CD4-positive, CD25-positive, alpha-beta regulatory T cell (primary cell): ENCODE results near the gene NR5A1. TPM values are rescaled to one million over a fixed set of nuclear protein-coding genes. Genes with fewer than 3 reads are reported as not detected.

Experiments used
- ATAC-seq, 2 donors: fragments of 150-1000 bp; cut with Tn5 transposase; one replicate each; pipeline ENCODE4 v1.10.0; 2021; ENCODE audit warnings: low read depth in 2 of 2, moderate number of reproducible peaks in 2 of 2, moderate library complexity in 1 of 2
- DNase-seq, 3 donors: peaks; one replicate each; pipeline versions ENCODE4 v3.0.0 to v3.0.0-alpha.2; 2012 to 2022; ENCODE audit warnings: mixed read lengths in 1 of 3
- H3K27ac ChIP-seq: one replicate; pipeline ENCODE4 v1.7.0; 2013; ENCODE audit warnings: mild to moderate bottlenecking, low read length; ENCODE audit not compliant: insufficient read depth, poor library complexity, severe bottlenecking
- H3K27me3 ChIP-seq: one replicate; pipeline ENCODE4 v1.7.0; 2013; ENCODE audit warnings: low read length; ENCODE audit not compliant: control insufficient read depth, insufficient read depth
- H3K36me3 ChIP-seq: one replicate; pipeline ENCODE4 v1.7.0; 2013; ENCODE audit warnings: mild to moderate bottlenecking, low read length, moderate library complexity; ENCODE audit not compliant: control insufficient read depth, insufficient read depth
- H3K4me1 ChIP-seq: 2 replicates; pipeline ENCODE4 v1.7.0; 2013; ENCODE audit warnings: mild to moderate bottlenecking, low read length; ENCODE audit not compliant: insufficient read depth, control insufficient read depth, poor library complexity, severe bottlenecking
- H3K4me3 ChIP-seq: one replicate; pipeline ENCODE4 v1.7.0; 2013; ENCODE audit warnings: low read depth, mild to moderate bottlenecking, low read length, moderate library complexity
- H3K9me3 ChIP-seq, 2 experiments: 1 replicate in 1 of 2; 2 replicates in 1 of 2; pipeline ENCODE4 v1.7.0; 2013; ENCODE audit warnings: low read length in 2 of 2, mild to moderate bottlenecking in 1 of 2, moderate library complexity in 1 of 2; ENCODE audit not compliant: control insufficient read depth in 2 of 2
- H3K27ac Mint-ChIP-seq, 3 donors: one replicate each; pipeline ENCODE4 v1.8.0; 2020 to 2022; ENCODE audit warnings: mild to moderate bottlenecking in 3 of 3, mixed read lengths in 3 of 3, moderate library complexity in 2 of 3
- H3K27me3 Mint-ChIP-seq: one replicate; pipeline ENCODE4 v1.8.0; 2022; ENCODE audit warnings: mild to moderate bottlenecking, mixed read lengths
- H3K36me3 Mint-ChIP-seq: one replicate; pipeline ENCODE4 v1.8.0; 2020; ENCODE audit warnings: mixed read lengths
- H3K4me1 Mint-ChIP-seq, 4 donors: one replicate each; pipeline ENCODE4 v1.8.0; 2020 to 2022; ENCODE audit warnings: mixed read lengths in 4 of 4, mild to moderate bottlenecking in 1 of 4
- H3K4me3 Mint-ChIP-seq, 4 donors: one replicate each; pipeline ENCODE4 v1.8.0; 2020 to 2022; ENCODE audit warnings: mild to moderate bottlenecking in 4 of 4, mixed read lengths in 4 of 4, moderate library complexity in 3 of 4
- H3K9me3 Mint-ChIP-seq, 7 donors: one replicate each; pipeline ENCODE4 v1.8.0; 2020 to 2022; ENCODE audit warnings: mixed read lengths in 7 of 7, mild to moderate bottlenecking in 3 of 7, moderate library complexity in 2 of 7
- polyA plus RNA-seq, 4 donors: library from polyadenylated mRNA; unstranded; fragments of 300-500 nt; fragmentation: Illumina TruSeq; gene quantifications; one replicate each; pipeline ENCODE4 v1.2.3, GENCODE V29; 2021
- total RNA-seq: library from RNA; stranded (reverse); gene quantifications from one replicate; pipeline ENCODE4 v1.2.3, GENCODE V29; 2022

NR5A1 gene
- total and polyA plus RNA-seq, 5 donors from 2014 or later: not detected

DNA sequence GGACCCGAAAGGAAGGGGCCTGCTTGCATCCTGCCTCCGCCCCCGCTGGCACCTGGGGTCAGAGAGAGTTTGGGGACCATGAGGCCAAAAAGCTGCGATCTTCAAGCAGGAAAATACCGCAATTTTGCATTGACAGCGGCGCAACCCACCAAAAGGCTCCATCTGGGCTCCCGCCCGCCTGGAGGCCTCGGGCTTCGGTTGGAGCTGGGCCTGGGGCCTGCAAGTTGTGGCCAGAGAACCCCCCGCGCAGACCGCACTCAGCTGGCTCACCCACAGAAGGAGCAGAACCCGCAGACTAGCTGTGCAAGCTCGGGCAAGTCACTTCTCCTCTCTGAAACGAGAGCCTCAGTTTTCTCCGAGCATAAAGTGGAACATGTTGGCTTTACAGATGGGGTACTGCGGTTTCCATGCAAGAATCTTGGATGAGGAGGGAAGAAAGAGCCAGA is 1.3 kb downstream of the NR5A1 start:
- no peak overlapping the region for H3K4me3 ChIP-seq
- no peak overlapping the region for H3K4me3 Mint-ChIP-seq
- H3K4me1 ChIP-seq: peaks cover 4% of the 10 kb centered on the region
- no peak for ATAC-seq
- H3K27ac Mint-ChIP-seq: no peak overlapping the region
- DNase-seq: no peak
- no peaks in the 10 kb centered on the region for H3K36me3 Mint-ChIP-seq
- peaks cover 35% of the 10 kb centered on the region for H3K27me3 Mint-ChIP-seq
- no peaks in the 10 kb centered on the region for H3K27me3 ChIP-seq
- peaks cover 0 to 3% (median 0%) of the 10 kb centered on the region in 7 donors for H3K9me3 Mint-ChIP-seq
- H3K4me1 Mint-ChIP-seq: peaks cover 0 to 9% (median 0%) of the 10 kb centered on the region in 4 donors
- no peaks in the 10 kb centered on the region for H3K9me3 ChIP-seq
- H3K27ac ChIP-seq: no peak overlapping the region
- H3K36me3 ChIP-seq: no peaks in the 10 kb centered on the region

- Mint-ChIP-seq H3K9me3 (peaks cover 0 to 3% (median 0%) of the 10 kb centered on the region in 7 donors), H3K4me3 (no peak overlapping the region), H3K27me3 (peaks cover 35% of the 10 kb centered on the region), H3K36me3 (no peaks in the 10 kb centered on the region), H3K4me1 (peaks cover 0 to 9% (median 0%) of the 10 kb centered on the region in 4 donors), H3K27ac (no peak overlapping the region)
- Histone ChIP-seq H3K4me1 (peaks cover 4% of the 10 kb centered on the region), H3K27me3 (no peaks in the 10 kb centered on the region), H3K27ac (no peak overlapping the region), H3K4me3 (no peak overlapping the region), H3K36me3 (no peaks in the 10 kb centered on the region), H3K9me3 (no peaks in the 10 kb centered on the region)
- ATAC-seq (no peak), DNase-seq (no peak)
These were observed 1.9 kb downstream of the NR5A1 start for GRCh38 chr9:124505006-124505900.

GRCh38 chr9:124504530-124505005 is 2.6 kb downstream of the NR5A1 start:
- no peak overlapping the region for H3K4me3 ChIP-seq
- H3K27me3 ChIP-seq: no peaks in the 10 kb centered on the region
- Mint-ChIP-seq H3K27me3 (peaks cover 35% of the 10 kb centered on the region), H3K9me3 (peaks cover 0 to 3% (median 0%) of the 10 kb centered on the region in 7 donors), H3K27ac (no peak overlapping the region), H3K4me1 (peaks cover 0 to 9% (median 0%) of the 10 kb centered on the region in 4 donors), H3K4me3 (no peak overlapping the region), H3K36me3 (no peaks in the 10 kb centered on the region)
- peaks cover 4% of the 10 kb centered on the region for H3K4me1 ChIP-seq
- H3K27ac ChIP-seq: no peak overlapping the region
- ATAC-seq: no peak
- no peak for DNase-seq
- H3K9me3 ChIP-seq: no peaks in the 10 kb centered on the region
- H3K36me3 ChIP-seq: no peaks in the 10 kb centered on the region

GRCh38 chr9:124503713-124504529 is 3.3 kb downstream of the NR5A1 start:
- Mint-ChIP-seq H3K4me1 (peaks cover 0 to 9% (median 0%) of the 10 kb centered on the region in 4 donors), H3K36me3 (no peaks in the 10 kb centered on the region), H3K27me3 (peaks cover 40% of the 10 kb centered on the region), H3K4me3 (peak overlapping the region in 3 of 4 donors; percentile 75 to 81 (median 79)), H3K9me3 (peaks cover 0 to 3% (median 0%) of the 10 kb centered on the region in 7 donors), H3K27ac (no peak overlapping the region)
- H3K27me3 ChIP-seq: no peaks in the 10 kb centered on the region
- H3K4me1 ChIP-seq: peaks cover 4% of the 10 kb centered on the region
- ATAC-seq: no peak
- H3K4me3 ChIP-seq: no peak overlapping the region
- no peaks in the 10 kb centered on the region for H3K36me3 ChIP-seq
- no peak for DNase-seq
- H3K9me3 ChIP-seq: no peaks in the 10 kb centered on the region
- H3K27ac ChIP-seq: no peak overlapping the region

GRCh38 chr9:124502711-124503702 is 4.2 kb downstream of the NR5A1 start:
- Mint-ChIP-seq H3K4me1 (peaks cover 0 to 9% (median 0%) of the 10 kb centered on the region in 4 donors), H3K27ac (no peak overlapping the region), H3K4me3 (peak overlapping the region in 1 of 4 donors; percentile 79), H3K36me3 (no peaks in the 10 kb centered on the region), H3K27me3 (peaks cover 33% of the 10 kb centered on the region), H3K9me3 (peaks cover 0 to 3% (median 0%) of the 10 kb centered on the region in 7 donors)
- H3K4me1 ChIP-seq: peaks cover 4% of the 10 kb centered on the region
- H3K9me3 ChIP-seq: no peaks in the 10 kb centered on the region
- ATAC-seq (no peak), DNase-seq (no peak)
- H3K27ac ChIP-seq: no peak overlapping the region
- no peaks in the 10 kb centered on the region for H3K27me3 ChIP-seq
- H3K4me3 ChIP-seq: no peak overlapping the region
- no peaks in the 10 kb centered on the region for H3K36me3 ChIP-seq

DNA sequence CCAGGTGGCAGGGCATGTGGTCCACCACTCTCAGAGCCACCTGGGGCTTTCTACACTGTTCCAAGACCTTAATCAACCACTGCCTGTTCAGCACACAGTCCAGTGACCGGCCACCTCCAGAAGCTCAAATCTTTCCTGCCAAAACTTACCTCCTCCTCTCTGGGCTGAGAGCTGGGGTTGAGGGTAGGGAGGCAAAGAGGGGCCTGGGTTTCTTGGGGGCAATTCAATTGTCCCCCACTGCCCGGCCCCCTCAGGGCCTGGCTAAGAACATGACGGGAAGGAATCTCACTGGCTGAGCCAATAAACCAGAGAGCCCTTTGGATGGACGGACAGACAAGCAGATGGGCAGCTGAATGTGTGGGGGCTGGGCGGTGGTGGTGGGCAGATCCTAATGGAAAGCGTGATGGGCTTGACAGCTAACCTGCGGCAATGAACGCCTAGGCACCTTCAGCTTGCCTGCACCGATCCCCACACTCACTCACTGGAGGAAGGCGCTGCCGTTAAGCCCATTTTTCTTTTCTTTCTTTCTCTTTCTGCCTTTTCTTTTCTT is 5.4 kb downstream of the NR5A1 start:
- Histone ChIP-seq H3K4me1 (peaks cover 4% of the 10 kb centered on the region), H3K9me3 (no peaks in the 10 kb centered on the region), H3K27ac (no peak overlapping the region), H3K27me3 (no peaks in the 10 kb centered on the region), H3K4me3 (no peak overlapping the region), H3K36me3 (no peaks in the 10 kb centered on the region)
- ATAC-seq (no peak), DNase-seq (no peak)
- no peak overlapping the region for H3K4me3 Mint-ChIP-seq
- H3K9me3 Mint-ChIP-seq: peaks cover 0 to 3% (median 0%) of the 10 kb centered on the region in 7 donors
- H3K36me3 Mint-ChIP-seq: no peaks in the 10 kb centered on the region
- H3K27ac Mint-ChIP-seq: no peak overlapping the region
- peaks cover 0 to 16% (median 0%) of the 10 kb centered on the region in 4 donors for H3K4me1 Mint-ChIP-seq
- H3K27me3 Mint-ChIP-seq: peaks cover 32% of the 10 kb centered on the region
